Upper lobe of left lung (tissue), 6 donors: ENCODE measurements around the gene SLX4IP. TPM values are rescaled to one million over a fixed set of nuclear protein-coding genes. Genes with fewer than 3 reads are reported as not detected.

ENCODE experiments used
- ATAC-seq, 2 donors: fragments of 200-7000 bp; cut with Tn5 transposase; one replicate each; pipeline ENCODE4 v1.9.1; 2022; ENCODE audit warnings: mild to moderate bottlenecking in 2 of 2, moderate library complexity in 2 of 2; ENCODE audit not compliant: low FRiP score in 2 of 2
- DNase-seq, 2 donors: peaks; one replicate each; pipeline ENCODE4 v3.0.0-alpha.2; 2019 to 2020
- H3K27ac ChIP-seq, 4 donors: fragments of 200-600 bp; sonication (generic); one replicate each; pipeline ENCODE4 v1.5.1; 2016 to 2019
- H3K27me3 ChIP-seq, 4 donors: fragments of 200-600 bp; sonication (generic); one replicate each; pipeline ENCODE4 v1.5.1; 2017 to 2019
- H3K36me3 ChIP-seq, 4 donors: fragments of 200-600 bp; sonication (generic); one replicate each; pipeline ENCODE4 v1.5.1; 2016 to 2019
- H3K4me1 ChIP-seq, 4 donors: fragments of 200-600 bp; sonication (generic); one replicate each; pipeline ENCODE4 v1.5.1; 2018 to 2019
- H3K4me3 ChIP-seq, 4 donors: fragments of 200-600 bp; sonication (generic); one replicate each; pipeline ENCODE4 v1.5.1; 2017 to 2019; ENCODE audit warnings: mild to moderate bottlenecking in 2 of 4, moderate library complexity in 1 of 4
- H3K9me3 ChIP-seq, 4 donors: fragments of 200-600 bp; sonication (generic); one replicate each; pipeline ENCODE4 v1.5.1; 2018 to 2019
- CTCF ChIP-seq, 6 experiments: fragments of 450-650 bp in 4 of 6; fragments of 200-600 bp in 2 of 6; sonication (generic) in 2 of 6; IDR thresholded peaks; one replicate each; pipeline ENCODE4 v1.5.1; 2016 to 2019; ENCODE audit warnings: antibody characterized with exemption in 6 of 6
- EP300 ChIP-seq, 4 donors: sonication (generic); formaldehyde crosslinking; IDR thresholded peaks; one replicate each; pipeline ENCODE4 v1.5.1; 2017; ENCODE audit warnings: antibody characterized with exemption in 4 of 4, control low read depth in 2 of 4
- POLR2A ChIP-seq, 4 donors: fragments of 450-650 bp; IDR thresholded peaks; one replicate each; pipeline ENCODE4 v1.5.1; 2016 to 2017; ENCODE audit warnings: antibody characterized with exemption in 4 of 4, mild to moderate bottlenecking in 2 of 4
- POLR2AphosphoS5 ChIP-seq, 2 donors: sonication (generic); formaldehyde crosslinking; IDR thresholded peaks; one replicate each; pipeline ENCODE4 v1.5.1; 2017; ENCODE audit warnings: antibody characterized with exemption in 2 of 2
- WGBS, 2 donors: methylation state at CpG; one replicate each; pipeline ENCODE4 v1.1.5; 2017 to 2018; 5-methylcytosine and 5-hydroxymethylcytosine counted together
- total RNA-seq, 6 donors: library from RNA; depleted of rRNA in 4 of 6; stranded (reverse); fragments of >200 nt in 4 of 6; gene quantifications; one replicate each; pipeline versions ENCODE4 v1.1.0 to v1.2.1, GENCODE V29; 2016 to 2021
- donor health status: DM: no; HTN: no; CAD: no; lungs with moderate emphysema.
- donor health status: DM: no; HTN: yes; CAD: no; lungs with severe emphysema.

The SLX4IP gene
- total RNA-seq, 6 donors from 2014 or later = 3.2 to 6.0 (median 4.5) TPM

DNA sequence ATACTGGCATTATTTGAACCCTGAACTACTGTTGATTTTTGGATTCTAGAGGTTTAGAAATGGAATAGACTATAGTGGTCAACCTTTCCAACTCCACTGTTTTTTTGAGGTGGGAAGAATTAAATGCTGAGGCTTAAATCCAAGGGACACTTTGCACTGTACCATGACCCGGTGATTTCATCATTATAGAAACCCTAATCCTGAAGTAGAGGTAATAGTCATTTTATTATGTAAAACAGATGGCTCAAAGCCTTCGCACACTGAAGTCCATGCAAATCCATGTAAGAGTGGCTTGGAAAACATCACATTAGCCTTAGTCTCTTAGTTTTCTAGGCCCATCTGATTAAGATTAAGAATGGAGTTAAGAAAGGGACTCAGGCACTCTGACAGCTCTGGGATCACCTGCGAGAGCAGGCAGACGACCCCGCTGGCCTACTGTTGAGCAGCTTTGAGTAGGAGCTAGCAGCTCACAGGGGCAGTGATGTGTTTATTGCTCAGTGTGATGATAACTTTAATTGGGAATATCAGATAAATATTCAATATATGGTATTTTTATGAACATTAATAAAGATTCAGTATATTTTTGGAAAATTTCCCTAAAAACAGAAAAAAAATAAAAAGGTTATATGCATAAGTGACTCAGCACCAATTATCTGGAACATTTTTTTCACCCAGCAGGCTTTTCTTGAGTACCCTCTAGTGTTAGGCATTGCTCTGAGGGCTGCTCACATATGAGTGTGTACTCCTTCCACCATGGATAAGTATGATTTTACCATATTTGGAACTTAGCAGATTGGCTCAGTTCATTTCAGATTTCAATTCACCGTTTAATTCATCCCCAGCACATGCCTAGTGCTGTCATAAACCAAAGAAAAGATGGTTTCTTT lies 13.4 kb downstream of the SLX4IP start:
- peaks cover 0 to 8% (median 3%) of the 10 kb centered on the region in 4 donors for H3K4me1 ChIP-seq
- H3K27ac ChIP-seq = no peak overlapping the region
- H3K4me3 ChIP-seq = no peak overlapping the region
- DNase-seq (no peak), ATAC-seq (no peak)
- H3K9me3 ChIP-seq = no peaks in the 10 kb centered on the region
- H3K27me3 ChIP-seq = no peaks in the 10 kb centered on the region
- WGBS, 2 donors = 81 to 87% methylated on average over 6 of the region's 6 CpGs
- TF ChIP-seq POLR2AphosphoS5 (IDR thresholded peaks at IDR 0.05) = no peak
- no peak for TF ChIP-seq EP300 (IDR thresholded peaks at IDR 0.05)
- no peak for TF ChIP-seq POLR2A (IDR thresholded peaks at IDR 0.05)
- no peak for TF ChIP-seq CTCF (IDR thresholded peaks at IDR 0.05)
- no peaks in the 10 kb centered on the region for H3K36me3 ChIP-seq

DNA sequence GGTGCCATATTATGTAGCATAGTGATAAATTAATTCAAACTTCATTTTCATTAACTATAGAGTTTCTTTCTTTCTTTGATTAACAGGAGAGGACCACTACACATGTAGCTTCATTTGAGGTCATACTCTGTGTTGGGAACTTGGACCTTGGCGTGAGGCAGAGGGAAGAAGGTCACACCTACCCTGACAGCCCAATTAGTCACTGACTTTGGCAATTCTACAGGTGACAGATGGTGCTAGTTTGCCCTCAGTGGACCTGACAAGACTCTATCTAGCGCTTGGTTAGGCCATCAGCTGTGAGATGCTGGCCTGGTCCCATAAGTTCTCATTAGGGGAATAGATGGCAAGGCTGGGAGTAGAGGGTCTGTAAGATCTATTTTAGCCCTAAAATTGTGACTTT lies 14.2 kb downstream of the SLX4IP start:
- DNase-seq (no peak), ATAC-seq (no peak)
- TF ChIP-seq POLR2AphosphoS5 (IDR thresholded peaks at IDR 0.05) = no peak
- no peak for TF ChIP-seq EP300 (IDR thresholded peaks at IDR 0.05)
- TF ChIP-seq CTCF (IDR thresholded peaks at IDR 0.05) = no peak
- TF ChIP-seq POLR2A (IDR thresholded peaks at IDR 0.05) = no peak
- Histone ChIP-seq H3K4me1 (peaks cover 0 to 9% (median 6%) of the 10 kb centered on the region in 4 donors), H3K27ac (no peak overlapping the region), H3K36me3 (no peaks in the 10 kb centered on the region), H3K27me3 (no peaks in the 10 kb centered on the region), H3K9me3 (no peaks in the 10 kb centered on the region), H3K4me3 (no peak overlapping the region)
- 95 to 100% methylated on average over 2 of the region's 2 CpGs for whole genome bisulfite sequencing, 2 donors

- peak in 1 of 2 donors; percentile 60 for ATAC-seq
Observed at GRCh38 chr20:10453241-10453640, 18.1 kb downstream of the SLX4IP start.

GRCh38 chr20:10454151-10454750 lies 19.1 kb downstream of the SLX4IP start:
- Histone ChIP-seq H3K27me3 (no peaks in the 10 kb centered on the region), H3K9me3 (no peaks in the 10 kb centered on the region), H3K36me3 (no peaks in the 10 kb centered on the region), H3K4me3 (no peak overlapping the region), H3K4me1 (peaks cover 0 to 12% (median 3%) of the 10 kb centered on the region in 4 donors), H3K27ac (no peak overlapping the region)
- DNase-seq (no peak), ATAC-seq (no peak)
- TF ChIP-seq POLR2AphosphoS5 (IDR thresholded peaks at IDR 0.05) (no peak), POLR2A (IDR thresholded peaks at IDR 0.05) (no peak), EP300 (IDR thresholded peaks at IDR 0.05) (no peak), CTCF (IDR thresholded peaks at IDR 0.05) (no peak)

More at GRCh38 chr20:10453241-10453640, 18.1 kb downstream of the SLX4IP start:
- Histone ChIP-seq H3K4me1 (peaks cover 0 to 12% (median 7%) of the 10 kb centered on the region in 4 donors), H3K27me3 (no peaks in the 10 kb centered on the region), H3K9me3 (no peaks in the 10 kb centered on the region), H3K4me3 (no peak overlapping the region), H3K36me3 (no peaks in the 10 kb centered on the region), H3K27ac (peak overlapping the region in 2 of 4 donors; percentile 8 to 40)
- WGBS, 2 donors = 43 to 65% methylated on average over 5 of the region's 5 CpGs
- TF ChIP-seq CTCF (IDR thresholded peaks at IDR 0.05) (no peak), POLR2AphosphoS5 (IDR thresholded peaks at IDR 0.05) (no peak), POLR2A (IDR thresholded peaks at IDR 0.05) (no peak), EP300 (IDR thresholded peaks at IDR 0.05) (no peak)
- DNase-seq = peak in 1 of 2 donors; percentile 43
